ENCODE measurements around the gene ZBTB20.

DNA sequence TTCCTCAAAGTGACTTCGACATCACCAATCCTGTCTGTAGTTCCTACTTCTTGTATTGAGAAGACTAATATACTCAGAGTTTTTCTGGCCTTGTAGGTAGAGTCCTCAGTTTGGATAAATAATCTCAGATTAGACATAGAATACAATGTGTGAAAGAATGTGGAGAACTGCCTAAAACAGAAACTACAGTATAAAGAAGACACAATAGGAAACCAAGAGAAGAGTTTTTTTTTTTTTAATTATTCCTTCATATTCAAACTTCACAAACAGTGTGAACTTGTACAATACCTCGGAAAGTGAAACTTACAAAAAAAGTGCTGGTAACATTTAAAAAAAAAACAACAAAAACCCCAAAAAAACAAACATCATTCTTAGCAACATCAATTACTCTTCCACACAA, 832.8 kb downstream of the ZBTB20 start:
- TF ChIP-seq, protein P1, sequence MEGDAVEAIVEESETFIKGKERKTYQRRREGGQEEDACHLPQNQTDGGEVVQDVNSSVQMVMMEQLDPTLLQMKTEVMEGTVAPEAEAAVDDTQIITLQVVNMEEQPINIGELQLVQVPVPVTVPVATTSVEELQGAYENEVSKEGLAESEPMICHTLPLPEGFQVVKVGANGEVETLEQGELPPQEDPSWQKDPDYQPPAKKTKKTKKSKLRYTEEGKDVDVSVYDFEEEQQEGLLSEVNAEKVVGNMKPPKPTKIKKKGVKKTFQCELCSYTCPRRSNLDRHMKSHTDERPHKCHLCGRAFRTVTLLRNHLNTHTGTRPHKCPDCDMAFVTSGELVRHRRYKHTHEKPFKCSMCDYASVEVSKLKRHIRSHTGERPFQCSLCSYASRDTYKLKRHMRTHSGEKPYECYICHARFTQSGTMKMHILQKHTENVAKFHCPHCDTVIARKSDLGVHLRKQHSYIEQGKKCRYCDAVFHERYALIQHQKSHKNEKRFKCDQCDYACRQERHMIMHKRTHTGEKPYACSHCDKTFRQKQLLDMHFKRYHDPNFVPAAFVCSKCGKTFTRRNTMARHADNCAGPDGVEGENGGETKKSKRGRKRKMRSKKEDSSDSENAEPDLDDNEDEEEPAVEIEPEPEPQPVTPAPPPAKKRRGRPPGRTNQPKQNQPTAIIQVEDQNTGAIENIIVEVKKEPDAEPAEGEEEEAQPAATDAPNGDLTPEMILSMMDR (conservative IDR thresholded peaks at IDR 0.05; ENCODE audit: low read depth, low read length): no peak
- TF ChIP-seq EZH2 (IDR thresholded peaks at IDR 0.05; ENCODE audit: low read length, unreplicated experiment): no peak

Measured in PC-3 (cell line).